Measurements from ENCODE around the gene GGTLC1.
"Not testable (repeated sequence)": the region's sequence is repeated elsewhere in the genome, so short reads cannot be mapped to it uniquely, and the experiment has no call there.

DNA sequence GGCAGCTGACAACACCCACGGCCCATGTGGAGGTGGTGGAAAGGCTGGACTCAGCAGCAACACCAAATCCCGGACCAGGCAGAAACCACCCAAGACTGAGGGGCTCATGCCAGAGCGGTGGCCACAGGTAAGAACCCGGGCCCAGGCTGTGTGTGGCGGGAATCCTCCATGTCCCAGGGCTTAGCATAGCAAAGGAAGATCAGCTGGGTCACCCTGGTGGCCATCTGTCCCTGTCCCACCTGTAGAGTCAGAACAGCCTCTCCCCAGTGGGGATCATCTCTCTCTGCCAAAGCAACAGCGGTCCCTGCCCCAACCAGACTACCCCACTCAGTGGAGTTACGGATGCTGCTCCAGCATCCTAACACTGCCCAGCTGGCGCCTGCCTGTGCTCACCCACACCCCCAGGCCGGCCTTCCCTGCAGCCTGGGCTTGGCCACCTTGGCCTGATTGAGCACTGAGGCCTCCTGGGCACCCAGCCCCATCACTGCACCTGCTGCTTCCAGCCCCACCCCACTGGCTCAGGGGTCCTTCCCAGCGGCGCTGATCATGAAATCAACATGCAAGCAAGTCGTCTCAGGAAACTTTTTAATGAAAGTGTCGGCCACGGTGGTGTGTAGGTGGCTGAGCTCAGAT is 5.5 kb upstream of the GGTLC1 start:
- not testable (repeated sequence) for TF ChIP-seq ZNF24 (tag by site-specific recombination; IDR thresholded peaks at IDR 0.05); ZNF184 (tag by site-specific recombination; IDR thresholded peaks at IDR 0.05); ZNF837 (tag by site-specific recombination; IDR thresholded peaks at IDR 0.05); ZNF121 (tag by site-specific recombination; IDR thresholded peaks at IDR 0.05); YY1 (tag by site-specific recombination; IDR thresholded peaks at IDR 0.05); GLI4 (tag by site-specific recombination; IDR thresholded peaks at IDR 0.05); ZBTB7A (tag by site-specific recombination; IDR thresholded peaks at IDR 0.05; ENCODE audit: low read depth)
- TF ChIP-seq, protein P1, sequence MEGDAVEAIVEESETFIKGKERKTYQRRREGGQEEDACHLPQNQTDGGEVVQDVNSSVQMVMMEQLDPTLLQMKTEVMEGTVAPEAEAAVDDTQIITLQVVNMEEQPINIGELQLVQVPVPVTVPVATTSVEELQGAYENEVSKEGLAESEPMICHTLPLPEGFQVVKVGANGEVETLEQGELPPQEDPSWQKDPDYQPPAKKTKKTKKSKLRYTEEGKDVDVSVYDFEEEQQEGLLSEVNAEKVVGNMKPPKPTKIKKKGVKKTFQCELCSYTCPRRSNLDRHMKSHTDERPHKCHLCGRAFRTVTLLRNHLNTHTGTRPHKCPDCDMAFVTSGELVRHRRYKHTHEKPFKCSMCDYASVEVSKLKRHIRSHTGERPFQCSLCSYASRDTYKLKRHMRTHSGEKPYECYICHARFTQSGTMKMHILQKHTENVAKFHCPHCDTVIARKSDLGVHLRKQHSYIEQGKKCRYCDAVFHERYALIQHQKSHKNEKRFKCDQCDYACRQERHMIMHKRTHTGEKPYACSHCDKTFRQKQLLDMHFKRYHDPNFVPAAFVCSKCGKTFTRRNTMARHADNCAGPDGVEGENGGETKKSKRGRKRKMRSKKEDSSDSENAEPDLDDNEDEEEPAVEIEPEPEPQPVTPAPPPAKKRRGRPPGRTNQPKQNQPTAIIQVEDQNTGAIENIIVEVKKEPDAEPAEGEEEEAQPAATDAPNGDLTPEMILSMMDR (tag by site-specific recombination; IDR thresholded peaks at IDR 0.05): not testable (repeated sequence)
- TF ChIP-seq, protein P2, sequence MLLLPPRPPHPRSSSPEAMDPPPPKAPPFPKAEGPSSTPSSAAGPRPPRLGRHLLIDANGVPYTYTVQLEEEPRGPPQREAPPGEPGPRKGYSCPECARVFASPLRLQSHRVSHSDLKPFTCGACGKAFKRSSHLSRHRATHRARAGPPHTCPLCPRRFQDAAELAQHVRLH (tag by site-specific recombination; IDR thresholded peaks at IDR 0.05): not testable (repeated sequence)

Data from HEK293 (cell line).